Spinal cord (tissue), 10 donors: ENCODE measurements around the gene ZNF655. TPM values are rescaled to one million over a fixed set of nuclear protein-coding genes. Genes with fewer than 3 reads are reported as not detected.

Experiments
- DNase-seq, 6 donors: peaks; one replicate each; pipeline versions ENCODE4 v3.0.0 to v3.0.0-alpha.2; 2013 to 2015; ENCODE audit warnings: low spot score in 6 of 6, low read depth in 4 of 6
- H3K27ac ChIP-seq: one replicate; pipeline ENCODE4 v1.5.1; 2013; ENCODE audit warnings: low read depth, low read length, control low read depth
- H3K27me3 ChIP-seq: one replicate; pipeline ENCODE4 v1.6.1; 2013; ENCODE audit warnings: low read length; ENCODE audit not compliant: control insufficient read depth, insufficient read depth
- H3K36me3 ChIP-seq: one replicate; pipeline ENCODE4 v1.6.1; 2013; ENCODE audit warnings: low read length; ENCODE audit not compliant: control insufficient read depth, insufficient read depth
- H3K4me1 ChIP-seq: one replicate; pipeline ENCODE4 v1.6.1; 2013; ENCODE audit warnings: low read length; ENCODE audit not compliant: control insufficient read depth, insufficient read depth
- H3K4me3 ChIP-seq: one replicate; pipeline ENCODE4 v1.5.1; 2013; ENCODE audit warnings: low read depth, low read length, control low read depth
- H3K9me3 ChIP-seq: one replicate; pipeline ENCODE4 v1.6.1; 2013; ENCODE audit warnings: low read length; ENCODE audit not compliant: control insufficient read depth, insufficient read depth
- WGBS: methylation state at CpG from one replicate; pipeline ENCODE4 v1.1.5; 2013; ENCODE audit warnings: missing lambda C conversion rate; ENCODE audit not compliant: insufficient coverage; 5-methylcytosine and 5-hydroxymethylcytosine counted together
- polyA plus RNA-seq, 2 donors: library from polyadenylated mRNA; unstranded; fragments of 120-200 nt; gene quantifications; one replicate each; pipeline ENCODE4 v1.2.1, GENCODE V29; 2013; ENCODE audit not compliant: insufficient read length in 2 of 2
- total RNA-seq, 2 donors: library from RNA; depleted of rRNA in 1 of 2; stranded (reverse); fragments of 120-200 nt in 1 of 2; fragments of >200 nt in 1 of 2; gene quantifications; one replicate each; pipeline versions ENCODE4 v1.2.3 to v1.2.4, GENCODE V29; 2013 to 2014
- donor health status: healthy.

ZNF655 gene
- total and polyA plus RNA-seq, 4 donors, result 50.0 to 93.3 (median 71.7) TPM

DNA sequence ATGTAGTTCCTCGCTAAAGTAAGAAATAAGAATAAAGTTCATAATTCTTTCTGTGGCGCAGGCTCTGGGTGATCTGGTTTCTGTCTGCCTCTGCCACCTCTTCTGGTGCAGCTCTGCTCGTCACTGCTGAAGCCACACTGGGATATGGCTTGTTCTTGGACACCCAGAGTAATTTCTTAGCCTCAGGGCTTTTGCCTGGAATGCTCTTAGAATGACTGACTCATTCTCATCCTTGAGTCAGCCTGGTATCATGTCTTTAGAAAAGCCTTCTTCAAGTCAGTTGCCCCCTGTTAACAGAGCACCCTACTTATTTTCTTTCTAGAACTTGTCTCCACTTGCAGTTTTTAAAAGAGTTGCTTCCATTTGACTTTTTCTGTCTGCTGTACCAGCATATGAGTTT, 60.3 kb downstream of the ZNF655 start:
- H3K9me3 ChIP-seq, result no peaks in the 10 kb centered on the region
- H3K4me3 ChIP-seq, result no peak overlapping the region
- no peak for DNase-seq
- 97% methylated on average over 2 of the region's 3 CpGs for WGBS
- H3K27ac ChIP-seq, result no peak overlapping the region
- no peaks in the 10 kb centered on the region for H3K27me3 ChIP-seq
- H3K4me1 ChIP-seq, result peaks cover 4% of the 10 kb centered on the region
- peaks cover 44% of the 10 kb centered on the region for H3K36me3 ChIP-seq

- Histone ChIP-seq H3K27ac (no peak overlapping the region), H3K4me1 (peaks cover 4% of the 10 kb centered on the region), H3K36me3 (peaks cover 54% of the 10 kb centered on the region), H3K4me3 (no peak overlapping the region), H3K9me3 (no peaks in the 10 kb centered on the region), H3K27me3 (no peaks in the 10 kb centered on the region)
- no peak for DNase-seq
- WGBS, result 98% methylated on average over 18 of the region's 18 CpGs
Observed at GRCh38 chr7:99619571-99620130, 61.2 kb downstream of the ZNF655 start.

GRCh38 chr7:99621271-99621670, 62.8 kb downstream of the ZNF655 start:
- DNase-seq, result no peak
- 96% methylated on average over 4 of the region's 5 CpGs for WGBS
- Histone ChIP-seq H3K4me3 (no peak overlapping the region), H3K4me1 (peaks cover 4% of the 10 kb centered on the region), H3K9me3 (no peaks in the 10 kb centered on the region), H3K36me3 (peaks cover 70% of the 10 kb centered on the region), H3K27me3 (no peaks in the 10 kb centered on the region), H3K27ac (no peak overlapping the region)

DNA sequence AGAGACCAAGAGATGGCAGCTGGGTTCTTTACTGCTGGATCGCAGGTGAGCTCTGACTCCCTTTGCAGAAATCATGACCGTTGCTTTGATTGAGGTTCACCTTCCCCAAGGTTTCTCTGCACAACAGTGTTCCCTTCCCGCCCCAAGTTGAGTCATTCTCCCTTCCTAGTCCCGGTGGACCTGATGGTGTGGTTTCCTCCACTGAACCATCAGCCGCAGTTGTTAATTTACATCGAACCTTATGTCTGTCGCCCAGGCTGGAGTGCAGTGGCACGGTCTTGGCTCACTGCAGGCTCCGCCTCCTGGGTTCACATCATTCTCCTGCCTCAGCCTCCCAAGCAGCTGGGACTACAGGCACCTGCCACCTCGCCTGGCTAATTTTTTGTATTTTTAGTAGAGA, 64.2 kb downstream of the ZNF655 start:
- peaks cover 75% of the 10 kb centered on the region for H3K36me3 ChIP-seq
- H3K27ac ChIP-seq, result no peak overlapping the region
- H3K4me3 ChIP-seq, result no peak overlapping the region
- H3K9me3 ChIP-seq, result no peaks in the 10 kb centered on the region
- DNase-seq, result no peak
- 96% methylated on average over 8 of the region's 10 CpGs for WGBS
- peaks cover under 1% of the 10 kb centered on the region for H3K4me1 ChIP-seq
- no peaks in the 10 kb centered on the region for H3K27me3 ChIP-seq

DNA sequence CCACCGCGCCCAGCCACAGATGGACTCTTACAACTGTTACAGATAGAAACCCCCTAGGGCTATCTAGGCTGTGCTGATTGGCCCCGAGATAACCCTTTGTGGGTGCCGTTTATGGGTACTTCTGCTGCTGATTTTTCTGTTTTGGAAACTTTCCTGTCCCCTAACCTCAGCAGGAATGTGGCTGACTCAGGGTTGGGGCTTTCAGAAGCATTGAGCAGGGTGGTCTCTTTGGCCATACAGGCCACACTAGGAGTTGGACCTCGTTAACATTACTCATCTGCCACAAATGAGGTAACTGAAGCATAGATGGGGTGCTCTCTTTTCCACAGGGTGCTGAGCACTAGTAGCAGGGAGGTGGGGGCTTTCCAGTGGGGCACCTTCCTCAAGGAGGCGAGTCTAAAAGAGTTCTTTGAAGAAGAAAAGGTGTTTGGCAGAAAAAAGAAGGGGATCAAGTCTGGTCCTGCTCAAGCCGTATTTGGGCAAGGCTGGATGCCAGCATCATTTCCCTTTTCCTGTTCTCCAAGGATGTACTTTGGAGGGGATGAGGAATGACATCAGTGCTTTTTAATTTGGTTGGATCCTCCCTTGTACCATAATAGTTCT, 64.8 kb downstream of the ZNF655 start:
- Histone ChIP-seq H3K9me3 (no peaks in the 10 kb centered on the region), H3K27me3 (no peaks in the 10 kb centered on the region), H3K36me3 (peaks cover 79% of the 10 kb centered on the region), H3K27ac (no peak overlapping the region), H3K4me1 (no peaks in the 10 kb centered on the region), H3K4me3 (no peak overlapping the region)
- 100% methylated on average over 5 of the region's 7 CpGs for WGBS
- DNase-seq, result no peak

- no peak overlapping the region for H3K27ac ChIP-seq
- DNase-seq, result no peak
- no peak overlapping the region for H3K4me3 ChIP-seq
- no peaks in the 10 kb centered on the region for H3K9me3 ChIP-seq
- WGBS, result 96% methylated on average over 9 of the region's 9 CpGs
- H3K36me3 ChIP-seq, result peaks cover 85% of the 10 kb centered on the region
- H3K4me1 ChIP-seq, result no peaks in the 10 kb centered on the region
- H3K27me3 ChIP-seq, result no peaks in the 10 kb centered on the region
Observed at GRCh38 chr7:99623702-99624447, 65.4 kb downstream of the ZNF655 start.

GRCh38 chr7:99624484-99624883, 66.0 kb downstream of the ZNF655 start:
- no peak for DNase-seq
- Histone ChIP-seq H3K36me3 (peaks cover 88% of the 10 kb centered on the region), H3K4me3 (no peak overlapping the region), H3K9me3 (no peaks in the 10 kb centered on the region), H3K27me3 (no peaks in the 10 kb centered on the region), H3K4me1 (no peaks in the 10 kb centered on the region), H3K27ac (no peak overlapping the region)
- 96% methylated on average over 16 of the region's 16 CpGs for WGBS

DNA sequence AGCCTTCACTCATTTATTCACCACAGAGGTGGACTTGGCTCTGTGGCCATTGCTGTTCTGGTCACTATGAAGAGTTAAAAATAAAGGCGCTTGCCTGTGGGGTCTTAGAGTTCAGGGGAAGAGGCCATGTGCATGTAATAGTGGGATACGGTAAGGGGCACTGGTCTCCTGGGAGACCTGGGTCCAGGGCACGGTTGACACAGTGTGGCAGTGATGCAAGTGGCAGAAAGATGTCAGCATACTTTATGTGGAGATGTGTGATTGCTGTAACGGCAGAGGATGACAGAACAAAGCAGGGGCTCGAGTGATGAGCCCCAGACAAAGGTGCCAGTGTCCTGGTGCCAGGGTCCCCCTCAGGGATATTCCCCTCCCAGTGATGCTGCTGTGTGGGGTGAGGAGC, 66.9 kb downstream of the ZNF655 start:
- no peaks in the 10 kb centered on the region for H3K9me3 ChIP-seq
- WGBS, result 90% methylated on average over 5 of the region's 5 CpGs
- peaks cover 88% of the 10 kb centered on the region for H3K36me3 ChIP-seq
- no peaks in the 10 kb centered on the region for H3K4me1 ChIP-seq
- no peaks in the 10 kb centered on the region for H3K27me3 ChIP-seq
- no peak overlapping the region for H3K27ac ChIP-seq
- H3K4me3 ChIP-seq, result no peak overlapping the region
- no peak for DNase-seq

GRCh38 chr7:99625961-99626360, 67.5 kb downstream of the ZNF655 start:
- H3K4me1 ChIP-seq, result no peaks in the 10 kb centered on the region
- no peak for DNase-seq
- H3K36me3 ChIP-seq, result peaks cover 86% of the 10 kb centered on the region
- H3K27me3 ChIP-seq, result no peaks in the 10 kb centered on the region
- WGBS, result 98% methylated on average over 4 of the region's 4 CpGs
- no peak overlapping the region for H3K27ac ChIP-seq
- no peak overlapping the region for H3K4me3 ChIP-seq
- no peaks in the 10 kb centered on the region for H3K9me3 ChIP-seq
